Measurements from ENCODE around the gene SDC3.

Gene SDC3

GRCh38 chr1:30822966-30823581 lies 85.5 kb downstream of the SDC3 start:
- in situ Hi-C loops (cut with HindIII; ENCODE audit: low sequenced_read_pairs): loop anchor here (5.0 to 25.0 kb wide), 2 partner anchors 44 to 339 kb away; no protein-coding TSS in a partner anchor
- peak; percentile 57 for DNase-seq (ENCODE audit: low read depth)
- TF ChIP-seq CTCF (IDR thresholded peaks at IDR 0.05; ENCODE audit: low read depth, low read length, missing control alignments): no peak
- H3K4me3 ChIP-seq (ENCODE audit: low read depth, low read length): no peak overlapping the region

GRCh38 chr1:30822006-30822405 lies 86.6 kb downstream of the SDC3 start:
- TF ChIP-seq CTCF (IDR thresholded peaks at IDR 0.05; ENCODE audit: low read depth, low read length, missing control alignments): no peak
- DNase-seq (ENCODE audit: low read depth): no peak
- in situ Hi-C loops (cut with HindIII; ENCODE audit: low sequenced_read_pairs): loop anchor here (5.0 to 25.0 kb wide), 2 partner anchors 45 to 340 kb away; no protein-coding TSS in a partner anchor
- H3K4me3 ChIP-seq (ENCODE audit: low read depth, low read length): no peak overlapping the region

GRCh38 chr1:30820299-30820698 lies 88.3 kb downstream of the SDC3 start:
- H3K4me3 ChIP-seq (ENCODE audit: low read depth, low read length): no peak overlapping the region
- no peak for DNase-seq (ENCODE audit: low read depth)
- in situ Hi-C loops (cut with HindIII; ENCODE audit: low sequenced_read_pairs): loop anchor here (5.0 to 25.0 kb wide), 2 partner anchors 47 to 342 kb away; no protein-coding TSS in a partner anchor
- no peak for TF ChIP-seq CTCF (IDR thresholded peaks at IDR 0.05; ENCODE audit: low read depth, low read length, missing control alignments)
